Epithelial cell of prostate (primary cell): Measurements from ENCODE around the gene AURKAIP1.

ENCODE experiments used
- DNase-seq: peaks from one replicate; pipeline ENCODE4 v3.0.0-alpha.2; 2011; ENCODE audit warnings: low read depth, low spot score
- H3K27ac ChIP-seq: fragments of 450-650 bp; 2 replicates; pipeline ENCODE4 v1.5.1; 2017; ENCODE audit warnings: mild to moderate bottlenecking

Gene AURKAIP1

GRCh38 chr1:1365875-1366698, 8.9 kb downstream of the AURKAIP1 start:
- DNase-seq, result no peak
- H3K27ac ChIP-seq, result no peak overlapping the region

- H3K27ac ChIP-seq, result peak overlapping the region; percentile 30
- no peak for DNase-seq
Observed at GRCh38 chr1:1364266-1364665, 10.7 kb downstream of the AURKAIP1 start.

GRCh38 chr1:1361982-1362423, 13.0 kb downstream of the AURKAIP1 start:
- DNase-seq, result no peak
- no peak overlapping the region for H3K27ac ChIP-seq

- DNase-seq, result no peak
- H3K27ac ChIP-seq, result no peak overlapping the region
Observed at GRCh38 chr1:1361233-1361981, 13.6 kb downstream of the AURKAIP1 start.

GRCh38 chr1:1360506-1361169, 14.4 kb downstream of the AURKAIP1 start:
- DNase-seq, result no peak
- H3K27ac ChIP-seq, result peak overlapping the region; percentile 34

- DNase-seq, result no peak
- H3K27ac ChIP-seq, result peak overlapping the region; percentile 34
Observed at GRCh38 chr1:1359664-1360468, 15.1 kb downstream of the AURKAIP1 start.

- H3K27ac ChIP-seq, result no peak overlapping the region
- DNase-seq, result no peak
Observed at GRCh38 chr1:1359308-1359663, 15.7 kb downstream of the AURKAIP1 start.

- no peak for DNase-seq
- H3K27ac ChIP-seq, result no peak within 1 kb of the TSS
Observed at GRCh38 chr1:1358433-1359271, 16.4 kb downstream of the AURKAIP1 start, which contains the start of gene MXRA8. TSS of gene MXRA8 (minus strand) at chr1:1358555. CDS start at chr1:1358504, 51 bp downstream.

GRCh38 chr1:1357871-1358432, 17.1 kb downstream of the AURKAIP1 start:
- H3K27ac ChIP-seq, result no peak overlapping the region
- DNase-seq, result no peak

- H3K27ac ChIP-seq, result no peak overlapping the region
- no peak for DNase-seq
Observed at GRCh38 chr1:1356796-1357401, 18.1 kb downstream of the AURKAIP1 start.

- no peak overlapping the region for H3K27ac ChIP-seq
- no peak for DNase-seq
Observed at GRCh38 chr1:1356166-1356795, 18.7 kb downstream of the AURKAIP1 start.

GRCh38 chr1:1355416-1355815, 19.6 kb downstream of the AURKAIP1 start:
- H3K27ac ChIP-seq, result no peak overlapping the region
- no peak for DNase-seq

- no peak for DNase-seq
- H3K27ac ChIP-seq, result no peak overlapping the region
Observed at GRCh38 chr1:1354271-1355247, 20.4 kb downstream of the AURKAIP1 start.

- no peak for DNase-seq
- no peak overlapping the region for H3K27ac ChIP-seq
Observed at GRCh38 chr1:1353389-1354151, 21.4 kb downstream of the AURKAIP1 start.

- no peak overlapping the region for H3K27ac ChIP-seq
- no peak for DNase-seq
Observed at GRCh38 chr1:1352786-1353388, 22.1 kb downstream of the AURKAIP1 start.
